Esophagus muscularis mucosa (tissue), 4 donors: ENCODE data around the gene C11orf21. TPM values are rescaled to one million over a fixed set of nuclear protein-coding genes. Genes with fewer than 3 reads are reported as not detected.

ENCODE experiments used
- DNase-seq: peaks from one replicate; pipeline ENCODE4 v3.0.0-alpha.2; 2017; ENCODE audit errors: extremely low spot score
- H3K27ac ChIP-seq, 4 donors: fragments of 200-600 bp; sonication (generic); replicated peaks in 1 of 4; 1 replicate in 3 of 4; 2 replicates in 1 of 4; pipeline ENCODE4 v1.5.1; 2016 to 2019; ENCODE audit warnings: mild to moderate bottlenecking in 1 of 4
- H3K27me3 ChIP-seq, 4 donors: fragments of 200-600 bp; sonication (generic); one replicate each; pipeline versions ENCODE4 v1.5.1 to v1.6.0; 2016 to 2019
- H3K36me3 ChIP-seq, 4 donors: fragments of 200-600 bp; sonication (generic); one replicate each; pipeline ENCODE4 v1.5.1; 2016 to 2019
- H3K4me1 ChIP-seq, 4 donors: fragments of 200-600 bp; sonication (generic); one replicate each; pipeline ENCODE4 v1.5.1; 2016 to 2019
- H3K4me3 ChIP-seq, 4 donors: fragments of 200-600 bp; sonication (generic); 1 replicate in 2 of 4; 2 replicates in 2 of 4; pipeline ENCODE4 v1.5.1; 2016 to 2019; ENCODE audit warnings: mild to moderate bottlenecking in 4 of 4, moderate library complexity in 1 of 4
- H3K9me3 ChIP-seq, 4 donors: fragments of 200-600 bp; sonication (generic); 1 replicate in 3 of 4; 2 replicates in 1 of 4; pipeline ENCODE4 v1.5.1; 2016 to 2019
- CTCF ChIP-seq, 3 experiments: fragments of 200-600 bp in 2 of 3; fragments of 450-650 bp in 1 of 3; sonication (generic) in 2 of 3; IDR thresholded peaks; one replicate each; pipeline ENCODE4 v1.5.1; 2017 to 2019; ENCODE audit warnings: antibody characterized with exemption in 3 of 3, mild to moderate bottlenecking in 2 of 3, moderate library complexity in 1 of 3
- EP300 ChIP-seq: sonication (generic); formaldehyde crosslinking; IDR thresholded peaks from one replicate; pipeline ENCODE4 v1.6.1; 2017; ENCODE audit warnings: antibody characterized with exemption
- POLR2A ChIP-seq: fragments of 450-650 bp; IDR thresholded peaks from one replicate; pipeline ENCODE4 v1.6.1; 2017; ENCODE audit warnings: antibody characterized with exemption, moderate library complexity, mild to moderate bottlenecking, low read depth
- POLR2AphosphoS5 ChIP-seq, 2 donors: sonication (generic); formaldehyde crosslinking; IDR thresholded peaks; one replicate each; pipeline ENCODE4 v1.6.1; 2017; ENCODE audit warnings: antibody characterized with exemption in 2 of 2
- WGBS: methylation state at CpG from one replicate; pipeline ENCODE4 v1.1.5; 2018; 5-methylcytosine and 5-hydroxymethylcytosine counted together
- intact Hi-C: fragments of 100-400 bp; cut with DNase I; formaldehyde crosslinking; loops from one replicate; pipeline ENCODE4 v1.15.1; 2023
- total RNA-seq, 4 donors: library from RNA; depleted of rRNA; stranded (reverse); fragments of >200 nt; gene quantifications; one replicate each; pipeline versions ENCODE4 v1.1.0 to v1.2.1, GENCODE V29; 2016

The C11orf21 gene
- total RNA-seq, 4 donors from 2014 or later: 0.29 to 1.2 (median 0.83) TPM; not detected in 1

DNA sequence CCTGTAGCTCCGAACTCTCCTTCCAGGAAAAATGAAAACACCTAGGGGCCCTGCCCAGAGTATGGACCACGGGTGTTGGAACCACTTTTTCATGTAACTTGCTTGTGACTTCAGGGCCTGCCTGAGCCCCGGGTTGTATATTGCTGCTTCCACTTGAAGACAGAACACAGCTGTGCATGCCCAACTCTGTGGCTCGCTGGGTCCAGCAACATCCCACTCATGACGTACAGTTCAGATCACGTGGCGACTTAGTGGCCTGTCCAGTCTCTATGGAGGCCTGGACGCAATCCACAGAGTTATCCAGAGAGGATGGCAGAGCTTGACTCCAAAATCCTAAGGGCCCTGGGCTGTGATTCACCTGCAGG, 6.8 kb downstream of the C11orf21 start:
- Histone ChIP-seq H3K27me3 (peaks cover 0 to 21% (median 0%) of the 10 kb centered on the region in 4 donors), H3K36me3 (no peaks in the 10 kb centered on the region), H3K4me3 (no peak overlapping the region), H3K4me1 (no peaks in the 10 kb centered on the region), H3K9me3 (no peaks in the 10 kb centered on the region), H3K27ac (no peak overlapping the region)
- DNase-seq: no peak
- intact Hi-C loops: no loop called here
- TF ChIP-seq CTCF (IDR thresholded peaks at IDR 0.05) (no peak), POLR2AphosphoS5 (IDR thresholded peaks at IDR 0.05) (no peak), EP300 (no peak), POLR2A (no peak)
- WGBS: 96% methylated on average over 2 of the region's 8 CpGs

DNA sequence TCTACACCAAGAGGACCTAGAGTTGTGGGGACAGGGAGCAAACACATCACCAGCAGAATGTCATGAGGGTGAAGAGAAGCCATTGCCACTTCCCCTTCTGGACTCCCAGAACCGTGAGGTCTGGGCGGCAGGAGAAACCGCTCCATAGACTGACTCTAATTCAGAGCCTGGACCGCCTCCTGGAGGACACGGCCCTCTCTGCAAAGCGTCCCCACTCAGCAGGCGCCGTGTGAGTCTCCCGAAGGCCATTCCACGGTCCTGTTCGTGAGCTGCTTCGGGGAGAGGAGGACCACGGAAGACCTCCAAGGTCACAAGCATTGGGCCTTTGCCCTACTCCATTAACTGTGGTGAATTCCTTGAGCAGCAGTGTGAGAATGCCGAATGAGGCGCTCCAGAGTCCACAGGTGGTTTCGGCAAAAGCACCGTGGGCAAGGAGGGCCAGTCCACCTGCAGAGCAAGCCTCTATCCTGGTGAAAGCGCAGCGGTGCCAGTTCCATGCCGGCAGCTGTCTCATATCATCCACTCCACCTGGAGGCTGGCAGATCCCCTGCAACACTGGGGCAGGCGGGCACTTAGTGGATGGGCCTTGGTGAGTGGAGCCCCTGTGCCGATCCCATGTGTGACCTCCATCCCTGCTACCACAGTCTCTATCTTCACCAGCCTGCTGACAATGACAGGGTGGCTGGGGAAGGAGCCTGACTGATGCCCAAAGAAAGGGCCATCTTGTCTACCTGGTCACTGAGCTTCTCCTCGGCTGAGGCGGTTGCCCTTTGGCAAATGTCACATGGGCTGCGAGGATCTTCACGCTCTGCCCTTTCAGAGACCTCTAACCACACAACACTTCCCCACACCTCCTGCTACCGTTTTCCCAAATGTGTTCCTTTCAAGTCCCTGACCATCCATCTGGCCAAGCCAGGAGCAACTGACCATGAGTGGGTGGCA, 7.5 kb downstream of the C11orf21 start:
- no peak overlapping the region for H3K27ac ChIP-seq
- intact Hi-C loops: no loop called here
- H3K4me3 ChIP-seq: no peak overlapping the region
- no peak for DNase-seq
- H3K4me1 ChIP-seq: no peaks in the 10 kb centered on the region
- no peaks in the 10 kb centered on the region for H3K36me3 ChIP-seq
- H3K9me3 ChIP-seq: no peaks in the 10 kb centered on the region
- TF ChIP-seq EP300: no peak
- TF ChIP-seq POLR2A: no peak
- TF ChIP-seq CTCF (IDR thresholded peaks at IDR 0.05): no peak
- WGBS: 83% methylated on average over 18 of the region's 27 CpGs
- H3K27me3 ChIP-seq: peaks cover 0 to 27% (median 0%) of the 10 kb centered on the region in 4 donors

DNA sequence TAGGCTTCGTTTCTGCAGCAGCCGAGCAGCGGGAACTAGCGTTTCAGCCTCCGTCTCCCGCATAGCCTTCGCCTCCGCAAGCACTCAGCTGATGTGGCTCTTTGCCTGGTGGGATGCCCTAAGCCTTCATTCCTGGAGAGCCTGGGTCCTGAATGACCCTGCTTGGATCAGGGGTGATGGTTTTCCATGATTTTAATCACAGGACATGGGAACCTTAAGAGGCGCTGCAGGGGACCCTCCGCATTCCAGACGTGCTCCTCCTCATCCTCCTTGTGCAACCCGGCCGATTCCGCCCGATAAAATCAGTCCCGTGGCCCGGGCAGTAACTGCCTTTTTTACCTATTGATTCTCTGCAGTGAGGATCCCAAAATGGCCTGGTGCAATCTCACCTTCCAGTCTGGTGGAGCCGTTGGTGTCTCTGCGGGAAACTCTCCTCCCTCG, 8.2 kb downstream of the C11orf21 start:
- H3K9me3 ChIP-seq: no peaks in the 10 kb centered on the region
- no peak for DNase-seq
- peaks cover 0 to 34% (median 0%) of the 10 kb centered on the region in 4 donors for H3K27me3 ChIP-seq
- intact Hi-C loops: no loop called here
- TF ChIP-seq POLR2A: no peak
- TF ChIP-seq EP300: no peak
- TF ChIP-seq CTCF (IDR thresholded peaks at IDR 0.05): no peak
- no peak for TF ChIP-seq POLR2AphosphoS5 (IDR thresholded peaks at IDR 0.05)
- H3K27ac ChIP-seq: no peak overlapping the region
- 83% methylated on average over 20 of the region's 20 CpGs for WGBS
- no peaks in the 10 kb centered on the region for H3K36me3 ChIP-seq
- no peaks in the 10 kb centered on the region for H3K4me1 ChIP-seq
- H3K4me3 ChIP-seq: no peak overlapping the region

DNA sequence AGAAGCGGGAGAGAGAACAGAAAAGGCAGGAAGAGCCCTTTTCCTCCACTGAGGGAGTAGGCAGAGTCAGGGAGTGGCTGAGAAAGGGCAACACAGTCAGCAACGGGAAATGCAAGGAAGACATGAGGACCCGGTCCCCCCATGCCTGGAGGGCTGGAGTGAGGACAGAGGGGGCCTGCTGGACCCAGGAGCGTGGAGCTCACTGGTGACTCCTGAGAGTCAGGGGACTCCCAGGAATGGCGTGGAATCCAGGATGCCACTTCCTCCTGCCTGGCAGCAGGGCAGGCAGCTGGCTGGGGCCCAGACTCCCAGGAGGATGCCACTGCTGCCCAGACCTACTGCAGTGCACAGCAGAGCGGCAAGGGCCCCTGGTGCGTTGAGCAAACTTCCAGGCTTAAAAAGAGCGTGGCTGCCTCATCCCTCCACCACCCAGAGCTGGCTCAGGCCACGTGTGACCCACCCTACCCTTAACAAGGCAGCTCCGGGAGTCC, 11.3 kb downstream of the C11orf21 start:
- H3K4me1 ChIP-seq: no peaks in the 10 kb centered on the region
- H3K36me3 ChIP-seq: no peaks in the 10 kb centered on the region
- H3K4me3 ChIP-seq: no peak overlapping the region
- no peak overlapping the region for H3K27ac ChIP-seq
- intact Hi-C loops: no loop called here
- TF ChIP-seq POLR2A (no peak), CTCF (IDR thresholded peaks at IDR 0.05) (no peak), POLR2AphosphoS5 (IDR thresholded peaks at IDR 0.05) (no peak), EP300 (no peak)
- DNase-seq: no peak
- WGBS: 45% methylated on average over 8 of the region's 10 CpGs
- peaks cover 0 to 48% (median 0%) of the 10 kb centered on the region in 4 donors for H3K27me3 ChIP-seq
- no peaks in the 10 kb centered on the region for H3K9me3 ChIP-seq
